ENCODE data around the gene RNF25.
A peak's percentile ranks its signal among the peaks of the same experiment; 100 is the strongest.
"Not testable (repeated sequence)": the region's sequence is repeated elsewhere in the genome, so short reads cannot be mapped to it uniquely, and the experiment has no call there.

RNF25 gene, protein sequence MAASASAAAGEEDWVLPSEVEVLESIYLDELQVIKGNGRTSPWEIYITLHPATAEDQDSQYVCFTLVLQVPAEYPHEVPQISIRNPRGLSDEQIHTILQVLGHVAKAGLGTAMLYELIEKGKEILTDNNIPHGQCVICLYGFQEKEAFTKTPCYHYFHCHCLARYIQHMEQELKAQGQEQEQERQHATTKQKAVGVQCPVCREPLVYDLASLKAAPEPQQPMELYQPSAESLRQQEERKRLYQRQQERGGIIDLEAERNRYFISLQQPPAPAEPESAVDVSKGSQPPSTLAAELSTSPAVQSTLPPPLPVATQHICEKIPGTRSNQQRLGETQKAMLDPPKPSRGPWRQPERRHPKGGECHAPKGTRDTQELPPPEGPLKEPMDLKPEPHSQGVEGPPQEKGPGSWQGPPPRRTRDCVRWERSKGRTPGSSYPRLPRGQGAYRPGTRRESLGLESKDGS

DNA sequence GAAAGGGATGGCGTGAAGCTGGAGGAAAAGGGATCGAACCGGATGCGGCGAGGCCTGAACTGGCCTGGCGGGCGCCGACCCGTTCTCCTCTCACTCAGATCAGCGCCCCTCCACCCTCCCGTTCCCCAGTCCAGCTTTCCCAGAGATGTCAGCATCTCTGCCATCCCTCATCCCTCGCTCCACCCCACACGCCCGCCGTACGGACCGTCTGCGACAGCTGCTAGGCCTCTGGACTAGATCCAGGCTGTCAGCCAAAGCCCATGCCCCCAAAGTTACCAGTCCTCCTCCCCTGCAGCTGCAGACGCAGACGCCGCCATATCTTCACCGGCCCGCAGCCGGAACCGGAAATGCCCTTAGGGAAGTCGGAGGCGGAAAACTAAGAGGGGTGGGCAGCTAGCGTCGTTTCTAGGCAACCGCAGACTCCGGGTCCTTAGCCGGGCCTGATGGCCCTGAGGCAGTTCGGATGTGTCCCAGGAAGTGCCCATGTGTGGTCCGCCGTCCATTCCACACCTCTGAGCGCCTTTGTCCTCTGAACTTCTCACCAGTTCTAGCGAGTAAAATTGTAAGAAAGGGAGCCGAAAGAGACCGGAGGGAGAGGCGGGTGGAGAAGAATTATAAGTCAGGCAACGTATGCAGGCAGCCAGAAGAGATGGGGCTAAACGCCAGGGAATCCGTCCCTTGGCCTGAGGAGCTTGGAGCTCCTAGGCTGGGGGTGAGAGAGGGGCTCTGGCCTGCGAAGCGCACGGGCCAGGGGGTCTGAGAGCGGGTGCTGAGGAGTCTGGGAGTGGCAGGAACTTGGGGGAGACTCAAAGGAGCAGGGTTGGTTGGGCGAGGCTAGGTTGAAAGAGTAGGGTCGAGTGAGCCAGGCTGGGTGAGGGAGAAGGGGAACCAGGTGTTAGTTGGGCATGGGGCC is at the start of gene RNF25, which contains the start of gene STK36:
TSS of gene RNF25 (minus strand) at position 349 of the 913 bp plus-strand sequence. CDS start at position 317, 32 bp downstream.
TSS of gene STK36 (plus strand) at position 433 of the 913 bp plus-strand sequence. CDS start 744 bp downstream, outside the sequence.
- DNase-seq: peak; percentile 87

DNA sequence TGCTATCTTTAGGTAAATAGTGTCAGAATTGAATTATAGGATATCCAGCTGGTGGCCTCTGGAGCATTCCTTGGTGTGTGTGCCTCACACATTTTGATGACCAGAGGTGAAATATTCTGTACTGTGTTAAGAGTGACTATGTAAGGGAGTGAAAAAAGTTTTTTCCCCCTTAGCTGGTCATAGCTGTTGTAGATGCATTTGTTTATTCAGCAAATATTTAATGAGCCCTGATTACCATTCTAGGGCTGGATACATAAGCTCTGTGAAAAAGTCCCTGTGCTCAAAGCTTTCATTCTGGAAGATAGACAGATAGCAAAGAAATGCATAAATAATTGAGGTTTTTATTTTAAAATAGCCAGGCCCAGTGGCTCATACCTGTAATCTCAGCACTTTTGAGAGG is 49.7 kb upstream of the RNF25 start:
- no peak for DNase-seq

DNA sequence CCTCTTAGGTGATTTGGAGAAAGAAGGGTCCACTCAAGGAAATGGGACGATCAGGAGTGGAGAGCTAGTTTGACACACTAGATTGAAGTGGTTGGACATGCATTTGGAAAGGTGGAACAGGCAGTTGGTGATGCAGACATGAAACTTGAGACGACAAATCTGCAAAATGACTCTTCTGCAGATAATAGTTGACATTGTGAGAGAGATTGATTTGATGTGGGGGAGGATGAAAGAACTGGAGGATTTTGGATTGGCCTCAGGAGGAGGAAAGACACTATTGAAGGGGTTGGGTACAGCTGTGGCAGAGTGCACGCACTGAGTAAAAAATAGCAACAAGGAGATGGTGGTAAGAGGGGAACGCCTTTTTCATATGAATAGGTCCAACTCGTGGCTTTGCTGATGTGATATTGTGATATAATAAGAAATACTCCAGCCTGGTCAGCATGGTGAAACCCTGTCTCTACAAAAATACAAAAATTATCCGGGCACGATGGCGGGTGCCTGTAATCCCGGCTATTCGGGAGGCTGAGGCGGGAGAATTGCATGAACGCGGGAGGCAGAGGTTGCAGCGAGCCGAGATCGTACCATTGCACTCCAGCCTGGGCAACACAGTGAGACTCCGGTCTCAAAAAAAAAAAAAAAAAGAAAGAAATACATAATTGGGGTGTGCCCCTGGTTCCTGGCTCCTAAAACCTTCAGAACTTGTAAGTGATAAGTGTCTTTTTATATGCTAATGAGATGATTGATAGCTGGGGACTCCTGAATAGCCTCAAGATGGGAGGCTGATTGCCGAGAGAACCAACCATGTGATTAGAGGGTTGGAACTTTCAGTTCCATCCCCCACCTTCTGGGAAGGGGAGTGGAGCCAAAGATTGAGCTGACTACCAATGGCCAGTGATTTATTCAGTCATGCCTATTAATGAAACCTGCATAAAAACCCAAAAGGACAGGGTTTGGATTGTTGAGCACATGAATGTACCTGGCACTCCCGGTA is 48.5 kb upstream of the RNF25 start:
- no peak for DNase-seq

DNA sequence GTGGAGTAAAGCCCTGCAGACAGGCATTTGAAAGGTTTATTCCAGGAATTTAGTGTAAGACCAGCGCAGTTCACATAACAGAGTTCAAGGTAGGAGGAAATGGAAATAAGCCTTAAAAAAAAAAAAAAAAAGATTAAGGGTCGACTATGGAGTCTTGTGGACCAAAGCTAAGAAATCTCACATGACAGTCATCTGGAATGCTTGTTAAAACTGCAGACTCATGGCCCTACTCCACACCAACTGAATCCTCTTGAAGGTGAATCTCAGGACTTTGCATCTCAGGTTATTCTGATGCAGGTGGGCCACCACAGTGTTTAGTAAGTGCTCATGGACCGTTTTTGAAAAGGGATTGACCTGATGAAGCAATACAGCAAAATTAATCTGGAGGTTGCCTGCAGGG is 47.7 kb upstream of the RNF25 start:
- DNase-seq: no peak

DNA sequence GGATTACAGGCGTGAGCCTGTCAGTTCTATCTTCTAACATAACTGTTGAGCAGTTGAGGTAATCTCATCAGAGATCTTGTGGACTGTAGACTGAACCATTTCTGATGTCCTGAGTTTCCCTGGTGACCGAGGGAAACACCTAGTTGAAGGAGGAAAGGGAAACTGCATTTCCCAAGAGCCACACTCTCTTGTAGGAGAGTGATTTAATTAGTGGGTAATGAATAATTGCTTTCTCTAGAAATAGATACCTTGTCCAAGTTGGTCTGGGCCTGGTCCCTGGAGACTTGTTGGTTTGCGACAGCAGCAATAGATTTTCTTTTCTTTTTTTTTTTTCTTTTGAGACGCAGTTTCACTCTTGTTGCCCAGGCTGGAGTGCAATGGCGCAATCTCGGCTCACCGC is 46.3 kb upstream of the RNF25 start:
- no peak for DNase-seq

DNA sequence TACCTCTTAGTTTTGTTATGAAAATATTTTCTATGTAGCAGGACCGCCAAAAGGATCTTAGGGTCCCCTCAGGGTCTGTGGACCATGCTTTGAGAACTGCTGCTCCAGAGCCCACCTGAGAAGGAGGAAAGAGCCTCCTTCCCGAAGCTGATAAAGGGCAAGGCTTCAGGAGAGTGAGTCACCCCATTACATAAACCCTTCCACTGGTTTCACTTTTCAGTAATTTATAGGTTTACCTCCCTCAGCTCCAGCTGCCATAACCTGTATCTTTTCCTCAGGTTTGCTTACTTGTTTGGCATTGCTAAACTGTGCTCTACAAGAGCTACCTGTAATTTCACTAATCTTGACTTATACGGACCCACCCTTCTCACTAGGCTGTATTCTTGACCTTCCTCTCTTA is 45.5 kb upstream of the RNF25 start:
- DNase-seq: no peak

DNA sequence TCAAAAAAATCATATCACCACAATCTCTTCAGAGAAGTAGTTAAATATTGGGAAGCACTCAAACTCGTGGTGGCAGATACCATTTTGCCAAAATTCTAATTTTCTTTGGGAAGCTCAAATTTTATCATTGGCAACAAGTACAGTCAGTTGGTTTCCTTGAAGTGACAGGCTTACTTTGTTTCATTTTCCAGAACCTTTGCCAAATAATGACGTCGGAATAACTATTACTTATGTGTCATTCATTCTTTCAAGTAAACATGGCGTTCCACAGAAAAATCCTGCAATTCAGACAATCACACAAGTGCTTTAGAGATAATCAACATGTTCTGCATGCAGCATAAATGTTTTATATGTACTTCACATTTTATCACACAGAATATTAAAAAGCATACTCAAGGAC is 44.3 kb upstream of the RNF25 start:
- no peak for DNase-seq

DNA sequence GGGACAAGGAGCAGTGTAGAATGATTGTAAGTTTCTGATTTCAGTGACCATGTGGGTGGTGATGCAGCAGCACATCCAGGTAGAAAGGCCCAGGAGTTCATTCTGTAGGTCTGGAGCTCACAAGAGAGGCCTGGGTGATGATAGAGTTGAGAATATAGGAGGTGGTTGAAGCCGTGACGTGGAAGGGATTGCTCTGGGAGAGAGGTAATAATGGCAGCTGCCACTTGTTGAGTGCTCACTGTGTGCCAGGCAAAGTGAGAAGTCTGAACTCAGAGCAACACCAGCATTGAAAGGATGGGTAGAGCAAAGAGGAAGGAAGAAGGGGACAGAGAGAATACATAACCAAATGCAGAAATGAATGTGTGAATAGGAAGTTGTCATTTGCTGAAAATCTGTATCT is 42.1 kb upstream of the RNF25 start:
- DNase-seq: no peak

DNA sequence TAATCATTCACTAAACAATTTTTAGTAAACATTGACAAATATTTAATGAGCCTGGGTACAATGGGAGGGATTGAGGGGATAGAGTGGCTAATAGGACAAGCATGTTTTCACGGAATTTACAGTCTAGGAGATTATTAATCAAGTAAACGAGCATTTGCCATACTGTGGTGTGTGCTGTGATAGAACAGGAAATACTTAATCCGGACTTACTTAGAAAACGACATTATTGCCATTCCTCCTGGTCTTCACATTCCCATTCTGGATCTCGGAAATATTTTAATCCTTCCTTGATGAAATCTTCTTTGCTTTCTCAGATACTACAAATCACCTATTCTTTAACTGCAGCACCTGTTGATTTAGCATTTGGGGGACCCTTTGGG is 39.7 kb upstream of the RNF25 start:
- no peak for DNase-seq

DNA sequence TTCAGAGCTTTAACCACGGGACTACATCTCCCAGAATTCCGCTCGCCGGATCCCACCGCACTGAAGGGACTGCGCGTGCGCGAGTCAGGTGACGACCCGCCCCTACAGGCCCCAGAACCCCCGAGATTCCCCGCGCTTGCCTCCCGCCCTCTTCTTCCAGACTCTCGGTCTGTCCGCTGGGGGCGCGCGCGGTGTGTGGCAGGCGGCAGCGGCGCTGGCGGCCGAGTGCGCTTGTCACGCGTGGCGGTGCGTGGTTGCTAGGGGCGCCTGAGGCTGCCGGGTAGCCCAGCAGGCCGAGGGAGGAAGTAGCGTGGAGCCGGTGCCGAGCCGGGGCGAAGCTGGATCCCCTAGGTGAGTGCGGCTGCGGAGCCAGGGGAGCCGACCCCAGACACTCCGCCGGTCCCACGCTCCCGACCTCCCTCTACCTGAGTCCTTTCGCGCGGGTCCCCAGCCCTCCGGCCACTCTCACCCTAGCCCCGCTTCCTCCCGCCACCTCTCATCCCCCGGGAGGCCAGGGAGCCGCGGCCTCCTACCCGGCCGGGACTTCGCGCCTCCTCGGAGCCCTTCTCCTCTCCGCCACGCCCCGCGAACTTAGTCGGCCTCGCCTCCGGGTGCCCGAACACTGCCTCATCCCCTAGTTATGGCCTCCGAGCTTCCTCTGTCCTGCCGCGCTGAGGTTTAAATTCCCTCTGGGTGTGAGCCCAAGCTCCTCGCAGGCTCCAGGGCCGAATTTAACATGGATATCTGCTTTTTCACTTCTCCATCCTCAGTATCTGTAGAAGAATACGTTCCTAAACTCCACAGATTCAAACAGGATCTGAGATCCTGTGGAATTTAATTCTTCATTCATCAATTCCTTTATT is 39.1 kb upstream of the RNF25 start, which contains the start of gene TTLL4:
TSS of gene TTLL4 (plus strand) at position 149 of the 863 bp plus-strand sequence. CDS start 26,842 bp downstream, outside the sequence.
- DNase-seq: peak; percentile 98

DNA sequence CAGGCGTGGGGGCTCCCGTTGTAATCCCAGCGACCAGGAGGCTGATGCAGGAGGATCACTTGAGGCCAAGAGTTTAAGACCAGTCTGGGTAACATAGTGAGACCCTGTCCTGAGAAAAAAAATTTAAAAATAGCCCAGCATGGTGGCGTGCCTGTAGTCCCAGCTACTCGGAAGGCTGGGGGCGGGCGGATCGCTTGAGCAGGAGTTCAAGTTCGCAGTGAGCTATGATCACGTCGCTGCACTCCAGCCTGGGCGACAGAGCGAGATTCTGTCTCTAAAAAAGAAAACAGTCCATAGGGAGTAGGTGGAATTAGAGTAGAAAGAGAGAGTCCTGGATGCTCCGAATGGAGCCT is 38.5 kb upstream of the RNF25 start:
- no peak for DNase-seq

DNA sequence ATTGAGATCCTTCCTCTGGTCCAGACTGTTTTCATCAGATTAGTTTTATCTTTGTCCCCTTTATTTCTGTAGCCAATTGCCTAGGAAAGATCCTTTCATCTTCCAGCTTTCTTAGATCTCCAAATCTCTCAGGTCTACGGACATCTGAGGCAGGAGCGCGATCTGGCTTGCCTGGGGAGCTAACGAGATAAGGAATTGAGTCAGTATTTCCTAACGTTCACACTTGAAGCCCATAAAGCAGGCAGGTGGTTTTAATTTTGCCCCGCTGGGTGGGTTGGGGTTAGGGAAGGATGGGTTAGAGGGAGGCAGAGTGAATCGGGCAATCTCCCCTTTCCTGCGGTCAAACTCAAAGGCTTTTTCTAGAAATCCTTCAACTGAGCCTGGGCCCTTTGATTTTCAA is 38.1 kb upstream of the RNF25 start:
- no peak for DNase-seq

DNA sequence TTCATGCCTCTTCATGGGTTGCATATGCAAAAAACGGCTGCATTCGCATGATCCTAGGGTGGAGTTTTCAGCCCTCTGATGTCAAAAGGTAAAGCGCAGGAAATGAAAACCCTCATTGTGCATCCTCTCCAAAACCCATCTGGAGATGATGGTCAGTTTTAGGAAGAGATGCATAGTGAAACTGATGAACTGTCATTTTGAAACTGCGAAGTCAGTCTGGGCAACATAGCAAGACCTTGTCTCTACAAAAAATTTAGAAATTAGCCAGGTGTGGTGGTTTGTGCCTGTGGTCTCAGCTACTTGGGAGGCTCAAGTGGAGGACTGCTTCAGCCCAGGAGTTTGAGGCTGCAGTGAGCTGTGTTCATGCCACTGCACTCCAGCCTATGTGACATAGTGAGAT is 36.3 kb upstream of the RNF25 start:
- DNase-seq: no peak

DNA sequence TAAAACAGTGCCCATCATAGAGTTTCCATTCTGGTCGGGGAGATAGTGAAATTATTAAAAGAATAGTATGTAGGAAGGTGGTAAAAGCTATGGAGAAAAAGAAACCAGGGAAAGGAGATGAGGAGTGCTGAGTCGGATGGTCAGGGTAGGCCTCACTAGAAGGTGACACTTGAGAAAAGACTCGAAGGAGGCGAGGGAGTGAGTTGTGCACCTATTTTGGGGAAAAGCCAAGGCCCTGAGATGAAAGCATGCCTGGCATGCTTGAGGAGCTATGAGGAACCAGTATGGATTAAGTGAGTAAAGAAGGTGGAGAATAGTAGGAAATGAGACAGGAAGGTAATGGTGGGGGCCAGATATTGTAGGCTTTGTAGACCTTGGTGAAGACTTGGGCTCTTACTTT is 31.5 kb upstream of the RNF25 start:
- no peak for DNase-seq

DNA sequence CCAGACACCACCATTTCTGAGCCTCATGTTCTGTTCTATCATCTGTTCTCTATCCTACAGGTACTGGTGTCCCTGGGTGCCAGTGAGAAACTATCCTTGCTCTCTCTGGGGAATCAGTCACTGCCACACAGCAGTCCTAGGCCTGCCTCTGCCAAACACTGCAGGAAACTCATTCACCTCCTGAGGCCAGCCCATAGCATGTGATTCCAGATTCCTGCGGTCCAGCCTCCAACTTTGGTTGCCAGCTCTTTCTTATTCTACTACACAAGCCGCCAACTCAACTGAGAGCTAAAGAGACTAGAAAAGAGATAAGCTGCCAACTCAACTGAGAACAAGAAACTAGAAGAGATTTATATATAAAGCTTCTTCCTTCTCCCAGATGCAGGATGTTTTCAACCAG is 30.0 kb upstream of the RNF25 start:
- no peak for DNase-seq

DNA sequence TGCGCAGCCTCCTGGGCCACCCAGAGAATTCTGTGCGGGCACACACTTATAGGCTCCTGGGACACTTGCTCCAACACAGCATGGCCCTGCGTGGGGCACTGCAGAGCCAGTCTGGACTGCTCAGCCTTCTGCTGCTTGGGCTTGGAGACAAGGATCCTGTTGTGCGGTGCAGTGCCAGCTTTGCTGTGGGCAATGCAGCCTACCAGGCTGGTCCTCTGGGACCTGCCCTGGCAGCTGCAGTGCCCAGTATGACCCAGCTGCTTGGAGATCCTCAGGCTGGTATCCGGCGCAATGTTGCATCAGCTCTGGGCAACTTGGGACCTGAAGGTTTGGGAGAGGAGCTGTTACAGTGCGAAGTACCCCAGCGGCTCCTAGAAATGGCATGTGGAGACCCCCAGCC is 27.1 kb upstream of the RNF25 start:
- DNase-seq: no peak

DNA sequence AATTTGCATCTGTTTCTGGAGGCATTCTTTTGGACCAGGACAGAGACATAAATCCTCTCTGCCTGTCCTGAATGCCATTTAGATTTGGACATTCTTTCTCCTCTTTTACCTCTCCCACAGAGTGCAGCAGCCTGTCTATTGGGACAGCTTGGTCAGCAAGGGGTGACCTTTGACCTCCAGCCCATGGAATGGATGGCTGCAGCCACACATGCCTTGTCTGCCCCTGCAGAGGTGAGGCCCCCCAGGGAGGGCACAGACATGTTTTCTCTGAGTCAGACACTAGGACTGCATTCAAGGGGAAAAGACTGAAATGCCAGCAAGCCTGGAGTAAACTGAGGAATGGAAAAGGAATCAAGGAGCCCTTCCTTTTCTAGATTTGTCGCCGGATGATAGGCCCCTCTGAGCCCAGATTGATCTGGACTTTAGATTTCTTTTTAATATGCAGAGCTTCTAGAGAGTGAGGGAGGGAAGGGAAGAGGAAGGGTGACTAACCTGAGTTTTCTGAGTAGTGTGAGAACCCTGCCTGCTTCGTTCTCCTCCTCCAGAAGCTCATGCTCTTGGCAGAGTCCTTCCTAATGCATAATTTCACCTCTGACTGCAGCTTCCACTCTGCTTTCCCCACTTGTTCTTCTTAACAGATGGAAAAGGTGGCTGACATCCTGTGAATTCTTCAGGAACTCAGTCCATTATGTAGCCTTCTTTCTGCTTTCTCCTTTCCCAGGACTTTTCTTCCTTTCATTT is 22.8 kb upstream of the RNF25 start:
- no peak for DNase-seq

DNA sequence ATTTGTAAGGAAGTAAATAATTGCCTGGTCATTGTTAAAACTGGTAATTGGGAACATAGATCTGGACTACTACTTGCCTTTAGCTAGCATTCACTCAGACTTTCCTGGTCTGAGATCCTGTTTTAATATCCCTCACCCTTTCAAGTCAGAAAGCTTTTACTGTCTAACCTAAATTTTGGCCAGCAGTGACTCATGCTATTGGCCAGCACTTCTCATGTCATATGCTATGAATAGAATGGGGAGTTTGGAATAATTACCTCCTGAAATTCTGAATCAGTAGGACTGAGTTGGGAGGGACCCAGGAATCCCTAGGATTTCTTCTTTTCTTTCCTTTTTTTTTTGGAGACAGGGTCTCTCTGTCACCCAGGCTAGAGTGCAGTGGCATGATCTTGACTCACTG is 19.4 kb upstream of the RNF25 start:
- DNase-seq: no peak

DNA sequence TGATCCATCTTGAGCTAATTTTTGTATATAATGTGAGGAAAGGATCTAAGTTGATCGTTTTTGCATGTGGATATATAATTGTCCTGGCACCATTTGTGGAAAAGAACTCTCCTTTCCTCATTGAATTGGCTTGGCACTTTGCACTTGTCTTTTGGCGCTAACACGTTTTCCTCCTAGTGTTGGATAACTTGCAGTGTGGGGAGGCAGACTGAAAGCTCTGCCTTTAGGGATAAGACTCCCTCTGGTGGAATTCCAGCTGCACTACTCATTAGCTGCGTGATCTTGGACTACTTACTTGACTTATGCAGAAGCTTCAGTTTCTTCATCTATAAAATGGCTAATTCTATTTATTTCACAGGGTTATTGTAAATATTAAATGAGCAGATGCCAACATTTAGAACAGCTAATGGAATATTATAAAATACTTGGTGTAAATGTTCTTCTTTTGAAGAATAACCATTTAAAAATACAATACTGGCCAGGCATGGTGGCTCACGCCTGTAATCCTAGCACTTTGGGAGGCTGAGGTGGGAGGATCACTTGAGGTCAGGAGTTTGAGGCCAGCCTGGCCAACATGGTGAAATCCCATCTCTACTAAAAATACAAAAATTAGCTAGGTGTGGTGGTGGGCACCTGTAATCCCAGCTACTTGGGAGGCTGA is 15.7 kb upstream of the RNF25 start:
- not testable (repeated sequence) for DNase-seq

DNA sequence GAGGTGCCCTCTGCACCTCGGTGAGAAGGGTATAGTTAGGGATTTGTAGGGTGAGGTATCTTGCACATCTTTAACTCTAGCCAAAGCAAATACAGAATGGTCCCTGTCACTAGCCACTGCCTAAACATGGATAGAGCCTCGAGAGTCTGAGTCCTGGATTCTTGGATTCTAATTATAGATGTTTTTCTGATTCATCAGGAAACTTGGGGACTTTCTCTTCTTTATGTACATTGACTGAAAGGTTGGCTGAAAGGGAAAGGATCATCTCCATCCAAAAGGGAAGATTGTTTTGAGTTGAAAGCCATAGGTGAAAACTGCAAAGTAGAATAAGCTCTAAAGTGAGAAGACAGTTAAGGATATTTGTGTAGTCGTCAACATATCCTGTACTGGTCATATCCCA is 8.3 kb upstream of the RNF25 start:
- DNase-seq: no peak
